Measurements from ENCODE around the gene TMEM17. TPM values are rescaled to one million over a fixed set of nuclear protein-coding genes. Genes with fewer than 3 reads are reported as not detected.

TMEM17 gene
- total and polyA plus RNA-seq, 9 of the 15 experiments (the other 6 are each of a cell fraction or from before 2014, with no cell fraction given), result 0.58 to 2.2 (median 1.2) TPM

- CTCF ChIA-PET (ENCODE audit: low intra/inter-chr PET ratio), result no interaction called here
- no peak for TF ChIP-seq ZNF780A (CRISPR knock-in tag; IDR thresholded peaks at IDR 0.05)
- no peak for TF ChIP-seq GABPA (tag; conservative IDR thresholded peaks at IDR 0.05; ENCODE audit: low read depth)
- intact Hi-C loops (cut with micrococcal nuclease) (no loop called here), in situ Hi-C loops (cut with MboI) (no loop called here)
- no peaks in the 10 kb centered on the region for H3K9me3 ChIP-seq (replicated peaks; ENCODE audit: control insufficient read depth, insufficient read depth, low read depth, low read length)
- no peaks in the 10 kb centered on the region for H3K79me2 ChIP-seq (ENCODE audit: control insufficient read depth, insufficient read depth, low read length)
- no peaks in the 10 kb centered on the region for H3K9me1 ChIP-seq (ENCODE audit: control insufficient read depth, insufficient read depth, low read length)
- H3K27me3 ChIP-seq (ENCODE audit: control insufficient read depth in 2 of 2, insufficient read depth in 2 of 2, low read length in 2 of 2), result peaks cover 0 to 7% of the 10 kb centered on the region in 2 experiments; a peak in 2 of 5 replicates
- no TSS peak for BruUV-seq (replicated peaks)
- H3K4me1 ChIP-seq (replicated peaks in 1 of 2; ENCODE audit: control insufficient read depth in 2 of 2, insufficient read depth in 2 of 2, low read length in 2 of 2), result no peaks in the 10 kb centered on the region
- no peaks in the 10 kb centered on the region for H3K36me3 ChIP-seq (ENCODE audit: control insufficient read depth, insufficient read depth, low read length)
- H3K9ac ChIP-seq (ENCODE audit: insufficient read depth in 1 of 2, low read depth in 2 of 2, low read length in 2 of 2), result no peak overlapping the region
- no peaks in the 10 kb centered on the region for H4K20me1 ChIP-seq (replicated peaks; ENCODE audit: control insufficient read depth, insufficient read depth, low read length)
- no peak overlapping the region for H3K4me2 ChIP-seq (ENCODE audit: insufficient read depth, low read length)
- H3K4me3 ChIP-seq, result no peak overlapping the region
- 0% methylated on average over 3 of the region's 3 CpGs for WGBS (ENCODE audit: insufficient coverage, low coverage, missing lambda C conversion rate)
- H2AFZ ChIP-seq (ENCODE audit: low read depth, low read length), result no peak overlapping the region
- ATAC-seq, result no peak
- DNase-seq (ENCODE audit: extremely low read depth in 1 of 4, low spot score in 3 of 4), result no peak
- POLR2A ChIA-PET, result interaction anchor here (2.4 kb wide), 1 partner anchor 9 kb away, joined by 6 read pairs; no protein-coding TSS in a partner anchor
- no peak overlapping the region for H3K27ac ChIP-seq (ENCODE audit: extremely low read depth, low read depth, low read length)
- FAIRE-seq, result no peak
Measured at GRCh38 chr2:62547854-62548253, 41.9 kb upstream of the TMEM17 start.

- H3K27me3 ChIP-seq (ENCODE audit: control insufficient read depth in 2 of 2, insufficient read depth in 2 of 2, low read length in 2 of 2), result peaks cover 0 to 5% of the 10 kb centered on the region in 2 experiments; a peak in 2 of 5 replicates
- H3K9me3 ChIP-seq (replicated peaks; ENCODE audit: control insufficient read depth, insufficient read depth, low read depth, low read length), result no peaks in the 10 kb centered on the region
- no peak overlapping the region for H3K4me2 ChIP-seq (ENCODE audit: insufficient read depth, low read length)
- WGBS (ENCODE audit: insufficient coverage, low coverage, missing lambda C conversion rate), result 6% methylated on average over 6 of the region's 6 CpGs
- H3K4me3 ChIP-seq, result no peak overlapping the region
- BruUV-seq (replicated peaks), result no TSS peak
- no peaks in the 10 kb centered on the region for H3K79me2 ChIP-seq (ENCODE audit: control insufficient read depth, insufficient read depth, low read length)
- H3K36me3 ChIP-seq (ENCODE audit: control insufficient read depth, insufficient read depth, low read length), result no peaks in the 10 kb centered on the region
- in situ Hi-C loops (cut with MboI) (no loop called here), intact Hi-C loops (cut with micrococcal nuclease) (no loop called here)
- H4K20me1 ChIP-seq (replicated peaks; ENCODE audit: control insufficient read depth, insufficient read depth, low read length), result no peaks in the 10 kb centered on the region
- no peak for ATAC-seq
- no peaks in the 10 kb centered on the region for H3K4me1 ChIP-seq (replicated peaks in 1 of 2; ENCODE audit: control insufficient read depth in 2 of 2, insufficient read depth in 2 of 2, low read length in 2 of 2)
- FAIRE-seq, result no peak
- DNase-seq (ENCODE audit: extremely low read depth in 1 of 4, low spot score in 3 of 4), result no peak
- H3K9me1 ChIP-seq (ENCODE audit: control insufficient read depth, insufficient read depth, low read length), result no peaks in the 10 kb centered on the region
- ChIA-PET POLR2A (no interaction called here), CTCF (ENCODE audit: low intra/inter-chr PET ratio) (no interaction called here)
- no peak overlapping the region for H3K9ac ChIP-seq (ENCODE audit: insufficient read depth in 1 of 2, low read depth in 2 of 2, low read length in 2 of 2)
- no peak overlapping the region for H3K27ac ChIP-seq (ENCODE audit: extremely low read depth, low read depth, low read length)
- no peak overlapping the region for H2AFZ ChIP-seq (ENCODE audit: low read depth, low read length)
- no peak for TF ChIP-seq TARDBP (IDR thresholded peaks at IDR 0.05)
- no peak for TF ChIP-seq DPF2 (IDR thresholded peaks at IDR 0.05)
- TF ChIP-seq KDM1A (IDR thresholded peaks at IDR 0.05), result no peak
- TF ChIP-seq, protein P1, sequence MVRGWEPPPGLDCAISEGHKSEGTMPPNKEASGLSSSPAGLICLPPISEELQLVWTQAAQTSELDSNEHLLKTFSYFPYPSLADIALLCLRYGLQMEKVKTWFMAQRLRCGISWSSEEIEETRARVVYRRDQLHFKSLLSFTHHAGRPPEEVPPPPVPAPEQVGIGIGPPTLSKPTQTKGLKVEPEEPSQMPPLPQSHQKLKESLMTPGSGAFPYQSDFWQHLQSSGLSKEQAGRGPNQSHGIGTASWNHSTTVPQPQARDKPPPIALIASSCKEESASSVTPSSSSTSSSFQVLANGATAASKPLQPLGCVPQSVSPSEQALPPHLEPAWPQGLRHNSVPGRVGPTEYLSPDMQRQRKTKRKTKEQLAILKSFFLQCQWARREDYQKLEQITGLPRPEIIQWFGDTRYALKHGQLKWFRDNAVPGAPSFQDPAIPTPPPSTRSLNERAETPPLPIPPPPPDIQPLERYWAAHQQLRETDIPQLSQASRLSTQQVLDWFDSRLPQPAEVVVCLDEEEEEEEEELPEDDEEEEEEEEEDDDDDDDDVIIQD (CRISPR knock-in tag; IDR thresholded peaks at IDR 0.05), result no peak
- TF ChIP-seq GATAD2B (IDR thresholded peaks at IDR 0.05; ENCODE audit: borderline replicate concordance), result no peak
- no peak for TF ChIP-seq ZNF445 (CRISPR knock-in tag; IDR thresholded peaks at IDR 0.05; ENCODE audit: low read depth)
Measured at GRCh38 chr2:62545261-62545660, 39.3 kb upstream of the TMEM17 start.
